Forelimb muscle (tissue), 1 donor: ENCODE measurements around the gene FUCA2. TPM values are rescaled to one million over a fixed set of nuclear protein-coding genes. Genes with fewer than 3 reads are reported as not detected.
"Not testable (repeated sequence)": the region's sequence is repeated elsewhere in the genome, so short reads cannot be mapped to it uniquely, and the experiment has no call there.

Experiments
- DNase-seq: peaks from one replicate; pipeline ENCODE4 v3.0.0-alpha.2; 2013; ENCODE audit warnings: low read depth
- polyA plus RNA-seq: library from polyadenylated mRNA; unstranded; fragments of 120-200 nt; gene quantifications from one replicate; pipeline ENCODE4 v1.2.1, GENCODE V29; 2013; ENCODE audit not compliant: insufficient read length

The FUCA2 gene
- polyA plus RNA-seq, 1 donor = 23.7 TPM

DNA sequence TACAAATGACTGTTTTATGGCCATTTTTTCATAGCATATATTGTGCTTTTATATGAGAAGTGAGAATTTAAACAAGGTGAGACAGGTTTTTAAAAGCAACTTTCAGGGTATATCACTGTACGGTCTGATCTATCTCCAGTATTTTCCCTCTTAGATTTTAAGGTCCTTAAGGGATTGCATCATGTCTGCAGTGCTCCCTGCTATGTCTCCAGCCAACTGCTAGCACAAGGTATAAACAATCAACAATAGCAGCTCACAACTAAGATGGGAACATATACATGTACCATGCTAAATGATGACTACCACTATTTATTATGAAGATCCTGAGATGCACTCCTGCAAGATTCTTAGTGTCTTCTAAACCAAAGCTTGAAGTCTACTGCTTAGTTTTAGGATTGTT, 7.2 kb downstream of the FUCA2 start:
- DNase-seq = no peak

DNA sequence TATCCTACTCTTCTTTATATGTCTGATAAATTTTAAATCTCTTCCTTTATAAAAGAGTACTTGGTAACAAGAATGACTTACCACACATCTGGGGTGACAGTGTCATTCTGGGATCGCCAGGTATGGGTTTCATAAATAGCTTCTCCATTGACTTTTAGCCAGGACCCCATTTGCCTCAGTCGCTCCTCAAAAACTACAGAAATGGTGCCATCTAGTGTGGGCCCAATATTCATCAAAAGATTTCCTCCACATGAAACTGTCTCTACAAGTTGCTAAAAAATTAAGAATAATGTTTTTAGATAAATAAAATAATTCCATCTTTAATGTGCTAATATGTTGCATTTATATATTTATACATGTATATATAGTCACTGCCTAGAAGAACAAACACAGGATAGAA, 9.7 kb downstream of the FUCA2 start:
- DNase-seq = no peak

DNA sequence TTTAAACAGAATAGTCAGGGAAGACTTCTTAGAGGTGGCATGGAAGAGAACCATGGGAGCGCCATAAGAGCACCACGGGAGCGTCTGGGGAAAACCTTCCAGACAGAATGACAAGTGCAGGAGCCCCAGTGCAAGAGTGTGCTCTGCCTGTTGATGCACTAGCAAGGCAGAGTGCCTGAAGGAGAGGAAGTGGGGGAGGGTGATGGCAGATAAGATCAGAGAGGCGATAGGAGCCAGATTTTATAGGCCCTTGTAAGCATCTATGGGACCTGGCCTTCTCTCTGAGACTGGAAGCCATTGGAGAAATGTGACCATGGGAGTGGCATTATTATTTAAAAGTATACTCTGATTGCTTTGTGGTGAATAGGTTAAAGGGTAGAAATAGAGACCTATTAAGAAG, 13.1 kb downstream of the FUCA2 start:
- no peak for DNase-seq

DNA sequence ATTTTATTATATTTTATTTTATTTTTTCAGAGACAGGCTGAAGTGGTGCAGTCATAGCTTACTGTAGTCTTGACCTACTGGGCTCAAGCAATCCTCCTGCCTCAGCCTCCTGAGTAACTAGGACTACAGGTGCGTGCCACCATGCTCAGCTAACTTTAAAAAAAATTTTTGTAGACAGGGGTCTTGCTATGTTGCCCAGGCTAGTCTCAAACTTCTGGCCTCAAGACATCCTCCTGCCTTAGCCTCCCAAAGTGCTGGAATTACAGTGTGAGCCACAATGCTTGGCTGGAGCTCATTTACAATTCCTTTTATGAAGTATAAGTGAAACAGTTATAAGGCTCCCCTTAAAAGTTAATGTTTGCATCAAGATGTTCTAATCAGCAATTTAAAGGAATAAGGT, 14.5 kb downstream of the FUCA2 start:
- no peak for DNase-seq

DNA sequence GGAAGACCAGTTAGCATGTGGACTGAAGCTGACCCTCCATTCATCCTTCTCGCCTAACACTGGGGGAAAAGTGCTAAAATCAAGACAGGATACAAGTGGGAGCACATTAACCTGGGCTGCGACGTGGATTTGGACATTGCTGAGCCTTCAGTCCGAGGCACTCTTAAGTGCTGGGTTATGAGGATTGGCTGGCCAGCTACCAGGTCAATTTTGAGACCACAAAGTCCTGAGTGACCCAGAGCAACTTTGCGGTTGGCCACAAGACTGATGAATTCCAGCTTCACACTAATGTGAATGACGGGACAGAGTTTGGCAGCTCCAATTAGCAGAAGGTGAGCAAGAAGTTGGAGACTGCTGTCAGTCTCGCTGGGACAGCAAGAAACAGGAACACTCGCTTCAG, 20.7 kb downstream of the FUCA2 start:
- DNase-seq = no peak

DNA sequence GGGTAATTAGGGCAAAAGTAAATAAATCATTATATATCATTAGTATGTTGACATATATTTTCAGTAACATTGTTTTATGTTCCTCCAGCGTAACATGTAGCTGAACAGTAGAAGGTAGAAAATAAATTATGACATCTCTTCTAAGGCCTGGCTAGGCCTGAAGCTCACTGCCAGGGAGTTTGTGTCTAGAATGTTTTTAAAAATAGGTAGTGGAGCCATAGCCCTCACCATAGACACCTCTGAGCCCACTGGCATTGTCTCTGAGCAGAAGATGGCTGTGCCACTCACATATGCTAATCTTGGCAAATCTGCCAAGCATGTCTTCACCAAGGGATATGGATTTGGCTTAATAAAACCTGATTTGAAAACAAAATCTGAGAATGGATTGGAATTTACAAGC, 21.3 kb downstream of the FUCA2 start:
- no peak for DNase-seq

DNA sequence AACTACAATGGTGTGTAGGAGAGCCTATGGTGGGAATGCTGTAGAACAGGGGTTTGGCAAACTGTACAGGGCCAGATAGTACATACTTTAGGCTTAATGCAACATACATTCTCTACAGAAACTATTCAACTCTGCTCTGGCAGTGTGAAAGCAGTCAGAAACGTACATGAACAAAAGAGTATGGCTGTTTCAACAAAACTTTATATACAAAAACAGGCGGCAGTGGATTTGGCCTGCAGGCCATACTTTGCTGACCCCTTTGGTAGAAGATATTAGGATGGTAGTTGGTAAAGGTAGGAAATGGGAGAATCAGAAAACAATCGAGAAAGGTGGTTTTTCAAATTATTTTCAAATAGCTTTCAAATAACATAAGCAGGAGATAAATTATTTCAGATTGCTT, 24.8 kb downstream of the FUCA2 start:
- no peak for DNase-seq

DNA sequence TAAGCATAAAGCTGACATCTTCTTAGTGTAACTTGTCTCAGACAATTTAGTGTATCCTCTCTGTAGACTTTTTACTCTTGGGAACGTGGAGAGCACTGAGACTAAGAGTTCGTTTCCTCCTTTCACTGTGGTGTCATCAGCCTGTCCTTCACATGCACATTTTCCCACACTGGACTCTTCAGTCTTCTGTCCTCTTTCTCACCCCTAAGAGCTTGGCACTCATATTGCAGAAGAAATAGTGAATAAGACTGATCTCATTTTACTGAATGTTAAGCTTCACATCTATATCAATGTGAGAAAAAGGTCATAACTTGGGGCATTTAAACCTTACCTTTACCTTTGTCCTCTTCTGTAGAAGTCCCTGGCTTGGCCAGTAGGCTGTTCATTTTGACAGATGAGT, 25.6 kb downstream of the FUCA2 start:
- no peak for DNase-seq

DNA sequence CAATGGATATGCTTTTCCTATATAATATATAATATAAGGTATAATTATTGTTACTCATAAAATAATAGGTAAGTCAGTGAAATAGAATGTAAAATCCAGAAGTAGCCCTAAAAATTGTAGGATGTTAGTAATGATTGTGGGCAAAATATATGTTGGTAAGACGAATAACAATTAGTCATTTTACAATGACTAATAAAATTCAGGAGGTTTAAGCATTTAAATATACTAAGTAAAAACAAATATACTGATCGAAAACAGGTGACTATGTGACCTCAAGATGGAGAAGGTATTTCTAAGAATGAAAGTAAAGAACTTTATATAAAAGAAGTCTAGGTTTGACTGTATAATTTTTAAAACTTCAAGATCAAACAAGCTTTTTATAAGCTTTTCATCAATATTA, 28.9 kb downstream of the FUCA2 start:
- no peak for DNase-seq

DNA sequence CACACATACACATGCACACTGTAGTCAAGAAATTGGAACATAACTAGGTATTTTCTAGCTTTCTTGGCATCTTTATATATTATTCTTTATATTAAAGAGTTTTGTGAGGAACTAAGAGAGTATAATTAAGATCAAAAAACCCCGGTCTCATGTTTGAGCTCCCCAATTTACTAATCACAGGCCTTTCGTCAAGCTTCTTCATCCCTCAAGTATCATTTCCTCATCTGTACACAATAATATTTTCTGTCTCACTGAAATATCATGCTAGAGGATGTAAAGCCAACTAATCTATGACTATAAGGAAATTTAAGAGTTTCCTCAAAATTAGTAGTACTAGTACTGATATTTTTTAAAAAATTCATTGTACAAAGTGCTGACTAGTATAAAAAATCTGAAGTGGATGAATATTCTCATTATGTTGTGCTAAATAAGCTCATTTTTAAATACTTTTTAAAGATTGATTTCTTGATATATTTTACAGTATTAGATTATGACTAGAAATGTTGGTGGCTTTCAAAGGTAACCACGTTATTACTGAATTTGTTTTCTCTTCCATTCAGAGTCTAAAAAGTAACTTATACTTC, 32.9 kb downstream of the FUCA2 start:
- DNase-seq = no peak

DNA sequence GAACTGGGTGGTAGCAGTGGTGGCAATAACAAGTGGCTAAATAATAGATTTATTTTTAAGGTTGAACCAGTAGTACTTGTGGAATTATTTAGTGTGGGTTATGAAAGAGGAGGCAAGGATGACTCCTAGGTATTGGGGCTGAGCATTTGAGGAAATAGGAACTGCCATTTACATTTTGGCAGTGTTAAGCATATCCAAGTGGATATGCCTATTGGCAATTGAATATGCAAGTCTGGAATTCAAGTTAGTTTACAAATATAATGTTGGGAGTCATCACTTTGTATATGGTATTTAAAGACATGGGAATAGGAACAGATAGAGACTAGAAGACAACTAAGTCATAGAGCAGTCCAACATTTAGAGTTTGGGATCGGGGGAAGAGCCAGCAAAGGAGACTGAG, 35.0 kb downstream of the FUCA2 start:
- no peak for DNase-seq

DNA sequence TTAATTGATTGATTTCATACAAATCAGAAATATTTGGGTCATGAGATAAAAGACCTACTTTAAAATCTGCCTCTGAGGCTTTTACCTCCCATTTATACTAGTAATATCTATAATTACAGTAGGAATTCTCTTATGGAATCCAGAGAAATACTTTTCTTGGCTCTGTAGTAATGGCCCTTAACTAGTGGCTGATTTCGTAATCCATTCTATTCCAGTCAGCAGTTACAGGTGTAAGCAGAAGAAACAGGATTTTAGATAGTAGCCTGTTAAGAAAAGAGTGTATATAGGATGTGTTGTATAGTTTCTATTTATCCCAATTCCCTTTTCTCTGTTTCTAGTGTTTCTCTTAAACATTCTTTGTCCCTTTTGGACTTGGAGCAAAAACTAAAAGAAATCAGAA, 39.7 kb downstream of the FUCA2 start:
- no peak for DNase-seq

DNA sequence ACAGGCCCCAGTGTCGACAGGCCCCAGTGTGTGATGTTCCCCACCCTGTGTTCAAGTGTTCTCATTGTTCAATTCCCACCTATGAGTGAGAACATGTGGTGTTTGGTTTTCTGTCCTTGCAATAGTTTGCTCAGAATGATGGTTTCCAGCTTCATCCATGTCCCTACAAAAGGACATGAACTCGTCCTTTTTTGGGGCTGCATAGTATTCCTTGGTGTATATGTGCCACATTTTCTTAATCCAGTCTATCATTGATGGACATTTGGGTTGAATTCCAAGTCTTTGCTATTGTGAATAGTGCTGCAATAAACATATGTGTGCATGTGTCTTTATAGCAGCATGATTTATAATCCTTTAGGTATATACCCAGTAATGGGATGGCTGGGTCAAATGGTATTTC, 42.7 kb downstream of the FUCA2 start:
- DNase-seq = not testable (repeated sequence)

DNA sequence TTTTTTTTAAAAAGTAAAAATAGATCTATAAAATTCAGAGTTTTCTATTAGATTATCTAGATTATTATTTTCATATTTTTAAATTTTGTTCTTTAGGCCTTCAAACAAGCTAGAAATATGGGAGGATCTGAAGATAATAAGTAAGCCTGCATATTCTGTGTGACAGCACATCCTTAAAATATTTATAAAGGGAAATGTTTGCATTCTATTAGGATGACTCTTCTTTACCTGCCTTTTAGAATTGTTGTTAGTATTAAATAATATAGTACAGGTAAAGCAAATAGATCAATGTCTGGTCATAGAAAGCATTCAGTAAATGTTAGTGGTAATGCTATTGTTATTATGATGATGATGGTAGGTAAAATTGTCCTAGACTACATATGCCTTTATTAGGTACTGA, 43.5 kb downstream of the FUCA2 start:
- no peak for DNase-seq

DNA sequence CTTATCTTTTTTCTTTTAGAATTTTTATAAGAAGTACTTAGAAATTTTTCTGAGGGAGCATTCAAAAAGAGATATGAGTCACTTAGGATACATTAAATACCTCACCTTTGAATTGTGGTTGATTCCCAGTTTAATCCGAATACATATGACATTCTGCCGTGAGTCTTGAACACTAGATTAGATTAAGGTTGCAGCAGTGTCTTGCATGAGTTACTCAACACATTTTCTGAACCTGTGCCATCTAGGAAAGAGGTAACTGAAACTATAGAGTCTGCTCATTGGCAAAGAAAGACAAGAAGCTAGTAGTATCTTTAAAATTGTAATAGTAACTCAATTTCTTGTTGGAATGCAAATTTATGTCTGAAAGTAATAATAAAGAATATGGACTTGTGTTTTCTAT, 46.0 kb downstream of the FUCA2 start:
- no peak for DNase-seq

DNA sequence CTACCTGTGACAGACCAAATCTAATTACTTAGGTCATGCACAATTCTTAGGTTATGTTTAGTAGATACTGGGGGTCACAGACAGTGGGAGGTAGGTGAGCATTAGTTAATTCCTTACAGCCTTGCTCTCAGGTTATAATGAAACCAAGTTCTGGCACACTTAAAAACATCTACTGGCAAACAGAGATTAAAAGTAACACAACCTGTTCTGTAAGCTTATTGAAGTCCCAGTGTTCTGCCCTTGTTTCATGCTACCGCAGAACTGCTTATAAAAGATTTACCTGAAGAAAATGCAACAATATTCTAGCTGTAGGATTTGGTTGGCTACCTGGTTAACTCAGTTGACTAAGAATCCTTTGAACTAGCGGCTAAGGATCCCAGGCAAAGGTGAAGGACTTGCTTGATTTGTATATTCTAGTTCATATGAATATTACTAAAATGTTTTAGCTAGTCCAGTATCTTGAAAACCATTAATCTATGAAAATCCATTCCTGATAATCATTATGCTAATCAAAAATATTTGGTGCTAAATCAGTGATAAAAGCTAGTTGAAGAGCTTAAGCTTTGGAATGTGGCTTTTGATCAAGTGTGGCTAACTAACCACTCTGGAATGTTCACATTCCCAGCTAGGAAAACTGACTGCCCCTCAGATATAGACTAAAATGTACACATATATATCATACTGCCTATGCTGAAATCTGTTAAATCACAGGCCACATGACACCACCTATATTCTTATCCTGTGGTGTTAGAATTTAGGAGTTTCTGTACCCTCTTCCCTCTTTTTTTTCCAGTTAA, 53.8 kb downstream of the FUCA2 start:
- DNase-seq = no peak

DNA sequence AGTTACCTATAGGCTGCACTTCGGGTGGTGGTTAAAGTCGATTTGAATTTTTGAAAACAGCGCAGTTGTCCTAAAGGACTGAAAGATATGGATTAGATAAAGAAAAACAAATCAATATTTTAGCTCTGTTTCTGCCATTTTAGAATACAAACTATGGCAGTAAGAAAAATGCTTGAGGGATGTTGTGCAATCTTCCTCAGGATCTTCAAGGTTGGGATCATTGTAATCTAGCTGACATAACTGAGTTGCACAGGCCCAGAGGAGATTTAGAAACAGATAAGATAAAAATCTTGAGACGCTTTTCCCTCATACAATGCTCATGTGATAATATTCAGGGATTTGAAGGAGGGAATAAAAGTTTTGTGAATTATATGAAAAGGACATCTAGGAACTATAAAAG, 60.0 kb downstream of the FUCA2 start:
- no peak for DNase-seq

DNA sequence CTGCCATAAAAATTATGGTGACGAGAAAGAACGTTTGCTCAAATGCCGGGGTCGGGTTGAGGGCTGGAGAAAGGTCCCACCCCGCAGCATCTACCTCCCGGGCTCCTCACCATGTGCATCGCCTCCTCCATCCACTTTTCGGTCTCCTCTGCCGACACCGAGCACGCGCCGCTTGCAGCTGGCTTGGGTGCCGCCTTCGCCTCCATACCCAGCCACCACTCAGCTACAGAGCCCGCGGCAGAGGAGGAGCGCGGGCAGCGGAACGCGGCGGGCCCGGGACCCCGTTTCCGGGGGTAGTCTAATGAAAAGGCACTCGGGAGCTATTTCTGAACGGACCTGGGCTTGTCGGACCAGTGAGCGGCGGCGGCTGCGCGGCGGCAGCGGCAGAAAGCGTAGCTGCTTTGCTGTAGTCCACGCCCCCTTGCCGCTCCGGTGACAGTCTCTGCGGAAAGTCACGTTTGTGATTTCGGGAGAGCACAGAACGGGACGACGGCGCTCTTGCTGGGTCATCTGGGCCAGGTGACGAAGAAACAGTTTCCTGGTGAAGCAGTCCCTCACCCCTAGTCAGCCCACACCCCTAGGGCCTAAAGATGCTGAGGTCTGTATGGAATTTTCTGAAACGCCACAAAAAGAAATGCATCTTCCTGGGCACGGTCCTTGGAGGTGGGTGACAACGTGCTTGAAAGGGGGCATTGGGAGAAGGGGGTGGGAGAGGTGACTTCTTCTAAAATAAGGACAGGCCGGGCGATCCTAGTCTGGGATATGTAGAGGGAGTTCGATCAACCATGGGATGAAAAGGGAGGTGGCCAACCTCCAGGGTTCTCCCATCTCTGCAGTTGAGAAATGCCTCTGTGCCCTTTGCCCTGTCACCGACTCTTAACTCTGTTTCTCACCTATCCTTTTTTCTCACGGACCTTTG, 60.8 kb downstream of the FUCA2 start, which contains the start of the genes ADAT2 and PEX3:
ADAT2 (minus strand) TSS at position 243 of the 919 bp plus-strand sequence; CDS start at position 206, 37 bp downstream.
PEX3 (plus strand) TSS at position 353 of the 919 bp plus-strand sequence; CDS start at position 591, 238 bp downstream.
- peak; percentile 64 for DNase-seq

DNA sequence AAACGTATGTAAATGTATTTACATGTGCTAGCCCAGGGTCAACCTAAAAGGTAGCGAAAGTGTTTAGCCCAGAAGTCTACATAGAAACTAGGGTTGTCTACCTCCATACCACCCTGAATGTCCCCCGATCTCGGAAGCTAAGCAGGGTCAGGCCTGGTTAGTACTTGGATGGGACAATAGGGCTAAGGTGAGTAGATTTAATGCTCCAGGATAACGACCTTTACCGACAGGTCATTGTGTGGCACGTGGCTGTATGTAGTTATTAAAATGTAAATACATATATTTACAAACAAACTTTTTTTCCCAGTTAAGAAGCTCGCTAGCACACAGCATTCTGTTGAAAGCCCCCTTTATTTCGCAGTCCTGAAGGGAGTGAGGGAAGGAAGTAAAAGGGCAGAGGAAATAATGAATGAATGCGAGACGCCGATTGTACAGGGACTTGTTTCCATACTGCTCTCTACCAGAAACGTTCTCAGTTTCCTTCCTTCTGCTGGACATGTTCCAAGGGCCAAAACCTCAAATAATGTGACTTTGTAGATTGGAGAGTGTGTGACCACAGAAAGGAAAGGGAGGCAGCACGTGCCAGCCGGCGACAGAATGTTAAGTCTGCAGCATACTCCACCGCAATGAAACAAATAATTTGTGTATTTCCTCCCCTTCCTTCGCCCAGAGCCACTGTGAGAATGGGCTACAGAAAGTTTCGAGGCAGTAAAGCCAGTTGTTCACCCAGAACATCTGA, 61.6 kb downstream of the FUCA2 start:
- DNase-seq = no peak

DNA sequence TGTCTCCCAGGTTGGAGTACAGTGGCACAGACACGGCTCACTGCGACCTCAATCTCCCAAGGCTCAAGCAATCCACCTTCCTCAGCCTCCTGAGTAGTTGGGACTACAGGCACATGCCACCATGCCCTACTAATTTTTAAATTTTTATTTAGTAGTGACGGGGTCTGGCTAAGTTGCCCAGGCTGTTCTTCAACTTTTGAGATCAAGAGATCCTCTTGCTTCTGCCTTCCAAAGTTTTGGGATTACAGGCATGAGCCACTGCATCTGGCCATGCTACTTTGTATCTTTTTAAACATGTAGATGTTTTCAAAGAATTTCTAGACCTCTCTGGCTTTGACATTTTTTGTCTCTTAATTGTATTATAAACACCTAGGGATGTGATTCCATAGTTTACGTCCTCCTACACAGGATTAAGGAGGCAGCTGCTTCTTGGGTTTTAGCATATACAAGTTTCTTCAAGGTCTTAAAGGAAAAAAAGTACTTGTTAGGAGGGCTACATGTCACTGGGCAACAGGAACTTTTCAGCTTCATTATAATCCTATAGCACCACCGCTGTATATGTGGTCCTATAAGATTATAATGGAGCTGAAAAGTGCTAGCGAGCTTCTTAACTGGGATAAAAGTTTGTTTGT, 62.3 kb downstream of the FUCA2 start:
- no peak for DNase-seq

DNA sequence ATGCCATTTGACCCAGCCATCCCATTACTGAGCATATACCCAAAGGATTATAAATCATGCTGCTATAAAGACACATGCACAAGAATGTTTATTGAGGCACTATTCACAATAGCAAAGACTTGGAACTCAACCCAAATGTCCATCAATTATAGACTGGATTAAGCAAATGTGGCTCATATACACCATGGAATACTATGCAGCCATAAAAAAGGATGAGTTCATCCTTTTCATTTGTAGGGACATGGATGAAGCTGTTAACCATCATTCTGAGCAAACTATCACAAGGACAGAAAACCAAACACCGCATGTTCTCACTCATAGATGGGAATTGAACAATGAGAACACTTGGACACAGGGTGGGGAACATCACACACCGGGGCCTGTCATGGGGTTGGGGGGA, 63.7 kb downstream of the FUCA2 start:
- DNase-seq = not testable (repeated sequence)
